VCaP (cell line): Measurements from ENCODE around the gene MAPK8IP2.
A peak's percentile ranks its signal among the peaks of the same experiment; 100 is the strongest.

Source experiments
- H3K27ac ChIP-seq: fragments of 450-650 bp; 2 replicates; pipeline ENCODE4 v1.5.1; 2017
- CTCF ChIP-seq: fragments of 450-650 bp; conservative IDR thresholded peaks from 2 replicates; pipeline ENCODE4 v1.5.1; 2017; ENCODE audit warnings: mild to moderate bottlenecking, moderate library complexity

Gene MAPK8IP2

GRCh38 chr22:50581031-50581949 is 19.3 kb upstream of the MAPK8IP2 start:
- no peak for TF ChIP-seq CTCF
- peak overlapping the region; percentile 89 for H3K27ac ChIP-seq

DNA sequence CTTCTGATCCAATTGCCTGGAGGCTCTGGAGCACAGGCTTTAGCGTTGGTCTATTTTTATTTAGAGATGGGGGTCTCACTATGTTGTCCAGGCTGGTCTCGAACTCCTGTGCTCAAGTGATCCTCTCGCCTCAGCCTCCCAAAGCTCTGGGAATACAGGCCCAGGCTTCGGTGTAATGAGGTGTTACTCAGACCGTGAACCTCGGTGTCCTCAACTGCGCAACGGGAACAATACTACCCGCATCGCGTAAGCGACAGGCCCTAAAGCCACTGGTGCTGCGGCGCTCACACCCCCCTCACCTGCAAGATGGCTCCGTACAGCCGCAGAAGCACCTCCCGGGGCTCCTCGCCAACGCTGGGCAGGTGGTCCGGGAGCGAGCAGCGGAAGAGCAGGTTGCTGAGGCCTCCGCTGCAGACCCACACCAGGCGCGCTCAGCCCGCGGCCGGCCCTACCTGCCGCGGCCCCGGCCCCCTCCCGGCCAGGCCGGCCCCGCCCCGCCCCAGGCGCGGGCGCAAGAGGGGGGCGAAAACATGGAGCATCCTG is 18.6 kb upstream of the MAPK8IP2 start:
- no peak for TF ChIP-seq CTCF
- H3K27ac ChIP-seq, result peak overlapping the region; percentile 89

DNA sequence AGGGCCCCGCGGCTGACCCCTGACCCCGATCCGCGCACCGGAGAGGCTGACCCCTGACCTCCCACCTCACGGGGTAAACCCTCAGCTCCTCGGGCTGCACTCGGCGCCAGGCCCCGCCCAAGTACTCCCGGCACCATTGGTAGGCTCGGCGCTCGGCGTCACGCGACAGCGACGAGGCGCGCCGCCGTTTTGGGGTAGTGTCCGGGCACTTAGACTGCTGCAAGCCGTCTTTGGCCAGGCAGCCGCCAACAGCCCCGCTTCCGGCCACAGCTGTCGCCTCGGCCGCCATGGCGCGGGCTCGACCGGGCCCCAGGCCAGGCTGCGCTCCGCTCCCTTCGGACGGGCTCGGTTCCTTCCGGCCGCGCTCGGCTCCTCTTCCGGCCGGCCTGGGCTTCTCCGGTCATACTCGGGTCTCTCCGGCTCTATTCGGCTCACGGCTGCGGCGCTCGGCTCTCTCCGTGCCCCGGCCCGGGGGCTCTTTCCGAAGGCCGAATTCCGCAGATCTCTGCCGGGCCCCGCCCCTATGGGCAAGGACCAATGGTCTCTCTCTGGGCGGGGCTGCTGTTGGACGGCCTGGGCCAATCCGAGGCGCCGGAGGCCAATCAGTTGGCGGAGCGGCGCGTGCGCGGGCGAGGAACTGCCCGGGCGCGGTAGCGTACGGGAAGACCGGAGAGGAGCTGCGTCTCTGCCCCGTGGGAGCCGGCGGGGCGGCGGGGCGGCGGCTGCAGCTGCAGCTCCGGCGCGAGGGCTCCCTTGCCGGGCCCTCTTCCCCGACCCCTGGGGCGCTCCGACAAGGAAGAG is 17.9 kb upstream of the MAPK8IP2 start, which contains the start of gene CHKB:
Gene CHKB (minus strand): TSS at position 357 of the 801 bp plus-strand sequence. CDS start 68 bp downstream, at position 289.
- no peak for TF ChIP-seq CTCF
- H3K27ac ChIP-seq, result peak within 1 kb of the TSS; percentile 89

DNA sequence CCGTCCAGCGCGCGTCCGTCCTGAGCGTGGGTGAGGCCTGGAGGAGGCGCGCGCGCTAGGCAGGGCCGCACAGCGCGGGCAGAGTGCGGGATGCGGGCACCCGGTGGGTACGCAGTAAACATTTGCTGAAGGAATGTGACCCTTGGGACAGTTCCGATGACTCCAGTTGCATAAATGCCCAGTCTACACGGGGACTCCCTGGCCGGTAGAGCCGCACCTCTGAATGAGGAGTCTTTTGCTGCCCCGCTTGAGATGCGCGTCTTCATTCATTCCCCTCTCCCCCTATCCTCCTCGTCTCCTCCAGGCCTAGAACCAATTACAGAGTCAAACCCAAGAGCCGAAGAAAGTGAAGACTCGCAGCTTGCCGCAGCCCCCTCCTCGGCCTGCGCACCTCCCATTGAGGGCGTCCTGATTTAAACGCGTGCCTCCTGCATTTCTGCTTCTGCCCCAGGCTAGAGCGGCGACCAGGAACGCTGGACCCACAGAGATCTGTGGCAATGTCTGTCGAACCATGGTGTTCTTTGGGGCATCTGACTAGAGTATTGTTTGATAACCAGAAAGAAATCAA is 17.2 kb upstream of the MAPK8IP2 start:
- TF ChIP-seq CTCF, result no peak
- H3K27ac ChIP-seq, result peak overlapping the region; percentile 89

GRCh38 chr22:50584106-50585096 is 16.2 kb upstream of the MAPK8IP2 start:
- H3K27ac ChIP-seq, result no peak overlapping the region
- TF ChIP-seq CTCF, result no peak

- TF ChIP-seq CTCF, result no peak
- no peak overlapping the region for H3K27ac ChIP-seq
Observed at GRCh38 chr22:50585238-50585637, 15.4 kb upstream of the MAPK8IP2 start.
